Endothelial cell of umbilical vein (primary cell): Measurements from ENCODE around the gene ENPEP. TPM values are rescaled to one million over a fixed set of nuclear protein-coding genes. Genes with fewer than 3 reads are reported as not detected.

Source experiments
- BruUV-seq: library from RNA; stranded (reverse); fragments of 400-500 nt; replicated peaks from 2 replicates; lab custom pipeline; 2021; lab: Mats Ljungman, UMichigan
- CTCF ChIA-PET: fragments of 300-600, 350-600 bp; sonication (Branson Sonifier 250); formaldehyde crosslinking; loops from one replicate; lab custom pipeline; 2021; ENCODE audit warnings: antibody characterized with exemption, inconsistent platforms; lab: Charles Lee
- POLR2A ChIA-PET: fragments of 300-600, 350-600 bp; sonication (Branson Sonifier 250); formaldehyde crosslinking; loops from one replicate; lab custom pipeline; 2021; ENCODE audit warnings: antibody characterized with exemption, inconsistent platforms; lab: Charles Lee
- DNase-seq: peaks from one replicate; pipeline ENCODE4 v3.0.0-alpha.2; 2011; ENCODE audit warnings: low read depth, low spot score
- FAIRE-seq: peaks from 2 replicates; lab custom pipeline; 2011; peaks lifted over from hg19 to GRCh38; lab: Jason Lieb, UNC
- H2AFZ ChIP-seq: 2 replicates; pipeline ENCODE4 v1.6.0; 2012; ENCODE audit warnings: low read depth, low read length, control low read depth, inconsistent platforms
- H3K27ac ChIP-seq: 2 replicates; pipeline ENCODE4 v1.5.1; 2011; ENCODE audit warnings: low read depth, mild to moderate bottlenecking, control low read depth, low read length, moderate library complexity; ENCODE audit not compliant: insufficient read depth
- H3K27me3 ChIP-seq, 2 experiments: 2 replicates each; pipeline versions ENCODE4 v1.6.0 to v1.6.1; 2011; ENCODE audit warnings: low read length in 2 of 2, mixed read lengths in 1 of 2; ENCODE audit not compliant: control insufficient read depth in 2 of 2, insufficient read depth in 2 of 2
- H3K36me3 ChIP-seq, 2 experiments: 2 replicates in 1 of 2; 3 replicates in 1 of 2; pipeline ENCODE4 v1.5.1; 2011; ENCODE audit warnings: low read length in 2 of 2, mild to moderate bottlenecking in 1 of 2, moderate library complexity in 1 of 2; ENCODE audit not compliant: control insufficient read depth in 2 of 2, insufficient read depth in 2 of 2; ENCODE audit errors: extremely low read depth in 1 of 2
- H3K4me1 ChIP-seq: 3 replicates; pipeline ENCODE4 v1.5.1; 2011; ENCODE audit warnings: mild to moderate bottlenecking, low read length; ENCODE audit not compliant: control insufficient read depth, insufficient read depth; ENCODE audit errors: extremely low read depth
- H3K4me2 ChIP-seq: 2 replicates; pipeline ENCODE4 v1.6.1; 2011; ENCODE audit warnings: low read length, control low read depth, mixed read lengths; ENCODE audit not compliant: insufficient read depth
- H3K4me3 ChIP-seq, 3 experiments: fragments of 200-600 bp in 1 of 3; sonication (generic), shearing (Covaris generic) in 1 of 3; replicated peaks in 1 of 3; 2 replicates each; pipeline ENCODE4 v1.5.1; 2011 to 2016; ENCODE audit warnings: control low read depth in 3 of 3, low read length in 3 of 3, mild to moderate bottlenecking in 2 of 3, inconsistent platforms in 1 of 3, low read depth in 1 of 3, moderate library complexity in 1 of 3; ENCODE audit not compliant: insufficient read depth in 1 of 3
- H3K79me2 ChIP-seq: 2 replicates; pipeline ENCODE4 v1.6.0; 2012; ENCODE audit warnings: low read length, inconsistent platforms; ENCODE audit not compliant: control insufficient read depth, insufficient read depth
- H3K9ac ChIP-seq: replicated peaks from 2 replicates; pipeline ENCODE3; 2011; ENCODE audit warnings: low read length, control low read depth; ENCODE audit not compliant: insufficient read depth; ENCODE audit errors: extremely low read depth
- H3K9me1 ChIP-seq: replicated peaks from 3 replicates; pipeline ENCODE4 v1.6.0; 2011; ENCODE audit warnings: mild to moderate bottlenecking, low read length; ENCODE audit not compliant: control insufficient read depth, insufficient read depth; ENCODE audit errors: extremely low read depth
- H3K9me3 ChIP-seq: replicated peaks from 2 replicates; pipeline ENCODE4 v1.5.1; 2012; ENCODE audit warnings: low read length, inconsistent platforms; ENCODE audit not compliant: control insufficient read depth, insufficient read depth
- H4K20me1 ChIP-seq: replicated peaks from 2 replicates; pipeline ENCODE3; 2011; ENCODE audit warnings: mild to moderate bottlenecking, low read length; ENCODE audit not compliant: control insufficient read depth, insufficient read depth; ENCODE audit errors: extremely low read depth
- CTCF ChIP-seq, 2 donors: IDR thresholded peaks; 1 replicate in 1 of 2; 2 replicates in 1 of 2; pipeline ENCODE4 v1.5.1; 2011; ENCODE audit warnings: low read length in 2 of 2, mild to moderate bottlenecking in 2 of 2, moderate library complexity in 2 of 2, control low read depth in 1 of 2, inconsistent platforms in 1 of 2, low read depth in 1 of 2; ENCODE audit not compliant: insufficient read depth in 1 of 2; ENCODE audit errors: extremely low read depth in 1 of 2
- EZH2 ChIP-seq: IDR thresholded peaks from 2 replicates; pipeline ENCODE4 v1.6.1; 2012; ENCODE audit warnings: borderline replicate concordance, low read depth, mild to moderate bottlenecking, moderate library complexity, low read length, inconsistent platforms; ENCODE audit not compliant: severe bottlenecking
- FOS ChIP-seq: IDR thresholded peaks from 2 replicates; pipeline ENCODE4 v1.6.1; 2011; ENCODE audit warnings: mild to moderate bottlenecking, low read length, moderate library complexity, borderline replicate concordance; ENCODE audit not compliant: insufficient read depth
- GATA2 ChIP-seq: IDR thresholded peaks from 2 replicates; pipeline ENCODE4 v1.7.0; 2011; ENCODE audit warnings: low read depth, mild to moderate bottlenecking, moderate library complexity, mixed read lengths, low read length; ENCODE audit not compliant: insufficient read length, insufficient read depth
- JUN ChIP-seq: IDR thresholded peaks from 2 replicates; pipeline ENCODE4 v1.6.1; 2011; ENCODE audit warnings: borderline replicate concordance, low read depth; ENCODE audit not compliant: insufficient read length, insufficient read depth
- MAX ChIP-seq: IDR thresholded peaks from 2 replicates; pipeline ENCODE4 v1.6.1; 2011; ENCODE audit not compliant: insufficient read depth, insufficient read length
- MYC ChIP-seq: IDR thresholded peaks from one replicate; pipeline ENCODE4 v1.6.1; 2011; ENCODE audit warnings: mild to moderate bottlenecking, low read depth, low read length
- POLR2A ChIP-seq: IDR thresholded peaks from 2 replicates; pipeline ENCODE4 v1.6.1; 2012; ENCODE audit warnings: low read depth, mild to moderate bottlenecking, control low read depth, low read length
- POLR2AphosphoS5 ChIP-seq: IDR thresholded peaks from 2 replicates; pipeline ENCODE4 v1.6.1; 2012; ENCODE audit warnings: low read depth, mild to moderate bottlenecking, control low read depth, low read length, moderate library complexity; ENCODE audit not compliant: insufficient read depth
- dilution Hi-C: fragments of 300-500 bp; cut with MboI; formaldehyde crosslinking; loops from one replicate; pipeline ENCODE4 v1.15.0; 2019; ENCODE audit warnings: low sequenced_read_pairs; ENCODE audit not compliant: extremely low pct_ligation_motif_present
- intact Hi-C: fragments of 100-400 bp; cut with micrococcal nuclease; formaldehyde crosslinking; loops from one replicate; pipeline ENCODE4 v1.10.0; 2022
- polyA plus RNA-seq, 4 experiments: library from polyadenylated mRNA; depleted of rRNA in 3 of 4; stranded (reverse) in 3 of 4; unstranded in 1 of 4; fragments of >200 nt; gene quantifications; 2 replicates each; pipeline versions ENCODE4 v1.2.1 to v1.2.3, GENCODE V29; 2011 to 2012; ENCODE audit warnings: missing spikeins in 1 of 4
- total RNA-seq: library from RNA; stranded (reverse); gene quantifications from 2 replicates; pipeline ENCODE4 v1.2.3, GENCODE V29; 2021

The ENPEP gene
- total and polyA plus RNA-seq, 2 donors (not counting 3 experiments of a cell fraction or from before 2014, with no cell fraction given) = not detected

- Histone ChIP-seq H3K9ac (no peak overlapping the region), H3K4me3 (no peak overlapping the region), H3K9me3 (no peaks in the 10 kb centered on the region), H3K9me1 (no peaks in the 10 kb centered on the region), H3K4me1 (no peaks in the 10 kb centered on the region), H3K4me2 (no peak overlapping the region), H3K36me3 (no peaks in the 10 kb centered on the region), H3K79me2 (no peaks in the 10 kb centered on the region), H3K27ac (no peak overlapping the region), H2AFZ (no peak overlapping the region), H3K27me3 (peaks cover 0 to 4% of the 10 kb centered on the region in 2 experiments), H4K20me1 (no peaks in the 10 kb centered on the region)
- no peak for TF ChIP-seq POLR2AphosphoS5
- no peak for TF ChIP-seq GATA2
- TF ChIP-seq EZH2 = no peak
- no peak for TF ChIP-seq JUN
- TF ChIP-seq FOS = no peak
- TF ChIP-seq MAX = no peak
- TF ChIP-seq POLR2A = no peak
- TF ChIP-seq CTCF (IDR thresholded peaks at IDR 0.05; ENCODE audit: extremely low read depth in 1 of 2, insufficient read depth in 1 of 2, low read depth in 1 of 2, low read length in 2 of 2) = no peak
- TF ChIP-seq MYC = no peak
- no TSS peak for BruUV-seq
- intact Hi-C loops = no loop called here
- POLR2A ChIA-PET = no interaction called here
- dilution Hi-C loops = no loop called here
- CTCF ChIA-PET = no interaction called here
- FAIRE-seq = no peak
- DNase-seq = no peak
These were observed 1.9 kb downstream of the ENPEP start for GRCh38 chr4:110477836-110478235.
